Pancreas (tissue), 10 donors: ENCODE data around the gene TTC9B. TPM values are rescaled to one million over a fixed set of nuclear protein-coding genes. Genes with fewer than 3 reads are reported as not detected.

Source experiments
- ATAC-seq, 4 donors: fragments of 200-7000 bp; cut with Tn5 transposase; one replicate each; pipeline versions ENCODE4 v1.8.0 to v1.9.1; 2020; ENCODE audit warnings: mild to moderate bottlenecking in 4 of 4, moderate library complexity in 4 of 4
- DNase-seq, 6 donors: peaks; one replicate each; pipeline ENCODE4 v3.0.0-alpha.2; 2020
- FAIRE-seq: peaks from 2 replicates; lab custom pipeline; 2012; peaks lifted over from hg19 to GRCh38; lab: Jason Lieb, UNC
- H3K27ac ChIP-seq, 4 donors: fragments of 200-600 bp; sonication (generic); 1 replicate in 3 of 4; 2 replicates in 1 of 4; pipeline versions ENCODE4 v1.5.0 to v1.8.0; 2020
- H3K27me3 ChIP-seq, 4 donors: fragments of 200-600 bp; one replicate each; pipeline ENCODE4 v1.8.0; 2021
- H3K36me3 ChIP-seq, 3 donors: fragments of 200-600 bp; sonication (generic) in 1 of 3; one replicate each; pipeline versions ENCODE4 v1.5.0 to v1.8.0; 2020 to 2021
- H3K4me1 ChIP-seq, 3 donors: fragments of 200-600 bp; one replicate each; pipeline ENCODE4 v1.8.0; 2021
- H3K4me3 ChIP-seq, 4 donors: fragments of 200-600 bp; sonication (generic) in 2 of 4; one replicate each; pipeline versions ENCODE4 v1.5.0 to v1.8.0; 2020 to 2021
- H3K9me3 ChIP-seq, 4 donors: fragments of 200-600 bp; one replicate each; pipeline ENCODE4 v1.8.0; 2021
- WGBS, 2 donors: extraction: QIAGEN DNeasy Blood & Tissue Kit; methylation state at CpG; one replicate each; pipeline ENCODE4 v1.1.7; 2013; 5-methylcytosine and 5-hydroxymethylcytosine counted together
- intact Hi-C, 3 donors: fragments of 100-400 bp; cut with DNase I; formaldehyde crosslinking; loops; one replicate each; pipeline versions ENCODE4 v1.11.1 to v1.14.2; 2022
- polyA plus RNA-seq, 2 donors: library from polyadenylated mRNA; stranded (reverse); fragments of 200-250 nt; gene quantifications; one replicate each; pipeline ENCODE4 v1.2.3, GENCODE V29; 2013
- total RNA-seq, 6 donors: library from RNA; stranded (reverse); fragmentation: NEBNext Ultra II Directional in 4 of 6; extraction: Animal tissue kit (Norgen Biotek cat#: 25700) in 4 of 6; gene quantifications; one replicate each; pipeline versions ENCODE4 v1.2.1 to v1.2.4, GENCODE V29; 2021 to 2023
- TF ChIP-seq, protein P1 (sequence below), 4 donors: fragments of 200-600 bp; sonication (generic) in 3 of 4; IDR thresholded peaks; one replicate each; pipeline versions ENCODE4 v1.5.0 to v1.8.0; 2021; ENCODE audit warnings: antibody characterized with exemption in 4 of 4
- donor health status: healthy with polysubstance abuse.
- donor health status: DM: no; HTN: no; CAD: no; lungs with moderate emphysema.
- donor health status: DM: no; HTN: no; CAD: no.
- donor health status: control.
- donor health status: control.
- donor health status: Bipolar disorder and iron deficiency.
- donor health status: DM: yes; HTN: yes; CAD: no.
- donor health status: DM: no; HTN: no; CAD: no.
- donor health status: DM: no; HTN: no; CAD: no.
- donor health status: DM: yes; HTN: yes; CAD: no.

TTC9B gene
- total and polyA plus RNA-seq, 8 donors = 0.05 TPM; not detected in 7

DNA sequence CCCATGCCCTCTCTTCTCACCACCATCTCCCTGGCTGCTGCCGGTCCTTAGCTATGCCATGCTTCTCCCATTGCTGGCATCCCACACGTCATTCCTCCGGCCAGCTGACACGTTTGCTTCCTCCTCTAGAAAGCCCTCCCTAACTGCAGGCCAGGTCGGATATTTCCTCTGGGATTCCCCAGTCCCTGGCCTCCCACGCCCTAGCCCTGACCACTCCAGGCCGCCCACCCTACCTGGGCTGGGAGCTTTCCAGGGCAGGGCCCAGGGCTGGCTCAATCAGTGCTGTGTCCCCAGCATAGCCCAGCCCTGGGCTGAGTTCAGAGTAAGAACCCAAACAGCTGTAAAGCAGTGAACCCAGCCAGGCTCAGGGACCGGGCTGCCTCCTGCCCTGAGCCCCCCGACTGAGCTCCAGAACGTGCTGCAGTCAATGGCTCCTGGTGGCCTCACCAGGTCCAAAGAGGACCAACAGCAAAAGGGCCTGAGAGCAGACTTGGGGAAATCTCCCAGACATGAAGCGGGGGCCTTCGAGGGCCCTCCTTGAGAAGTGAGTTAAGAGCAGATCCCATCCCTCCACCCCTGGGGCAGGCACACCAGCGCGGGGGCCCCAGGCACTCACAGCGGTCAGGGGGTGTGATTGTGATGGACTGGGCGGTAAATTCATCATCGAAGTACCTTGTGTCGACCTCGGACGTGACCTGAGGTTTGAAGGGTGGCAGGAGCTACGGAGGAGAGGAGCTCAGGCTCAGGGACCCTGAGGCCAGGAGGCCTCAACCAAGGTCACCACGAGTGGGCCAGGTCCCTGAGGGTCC, 16.4 kb upstream of the TTC9B start:
- no peak for DNase-seq
- H3K36me3 ChIP-seq = peaks cover 0 to 61% (median 32%) of the 10 kb centered on the region in 3 donors

DNA sequence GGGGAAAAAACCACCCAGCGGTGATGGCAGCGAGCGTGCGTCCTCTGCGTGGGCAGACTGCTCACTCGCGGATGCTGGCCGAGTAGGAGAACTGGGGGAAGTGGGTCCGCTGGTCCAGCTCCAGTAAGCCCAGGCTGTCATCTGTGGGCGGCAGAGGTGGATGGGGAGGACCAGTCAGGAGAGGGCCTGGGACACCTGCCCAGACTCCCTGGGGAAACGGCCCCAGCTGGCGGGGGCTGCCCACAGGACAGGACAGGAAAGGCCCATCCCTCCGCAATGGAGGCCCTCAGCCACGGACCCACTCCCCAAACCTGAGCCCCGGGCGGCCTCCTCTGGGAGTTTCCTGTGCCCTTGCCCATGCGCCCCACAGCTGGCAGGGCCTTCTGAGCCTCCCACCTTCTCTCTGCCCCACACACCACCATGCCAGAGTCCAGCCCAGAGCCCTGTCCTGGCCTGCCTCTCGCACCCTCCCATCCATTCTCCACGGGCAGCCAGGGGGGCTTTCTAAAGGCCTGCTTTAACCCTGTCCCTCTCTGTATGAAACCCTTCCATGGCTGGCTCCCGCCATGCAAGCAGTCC, 15.7 kb upstream of the TTC9B start:
- Histone ChIP-seq H3K27me3 (no peaks in the 10 kb centered on the region), H3K4me1 (no peaks in the 10 kb centered on the region), H3K27ac (no peak overlapping the region), H3K36me3 (peaks cover 0 to 54% (median 27%) of the 10 kb centered on the region in 3 donors), H3K9me3 (no peaks in the 10 kb centered on the region), H3K4me3 (no peak overlapping the region)
- no peak for DNase-seq
- TF ChIP-seq, protein P1, sequence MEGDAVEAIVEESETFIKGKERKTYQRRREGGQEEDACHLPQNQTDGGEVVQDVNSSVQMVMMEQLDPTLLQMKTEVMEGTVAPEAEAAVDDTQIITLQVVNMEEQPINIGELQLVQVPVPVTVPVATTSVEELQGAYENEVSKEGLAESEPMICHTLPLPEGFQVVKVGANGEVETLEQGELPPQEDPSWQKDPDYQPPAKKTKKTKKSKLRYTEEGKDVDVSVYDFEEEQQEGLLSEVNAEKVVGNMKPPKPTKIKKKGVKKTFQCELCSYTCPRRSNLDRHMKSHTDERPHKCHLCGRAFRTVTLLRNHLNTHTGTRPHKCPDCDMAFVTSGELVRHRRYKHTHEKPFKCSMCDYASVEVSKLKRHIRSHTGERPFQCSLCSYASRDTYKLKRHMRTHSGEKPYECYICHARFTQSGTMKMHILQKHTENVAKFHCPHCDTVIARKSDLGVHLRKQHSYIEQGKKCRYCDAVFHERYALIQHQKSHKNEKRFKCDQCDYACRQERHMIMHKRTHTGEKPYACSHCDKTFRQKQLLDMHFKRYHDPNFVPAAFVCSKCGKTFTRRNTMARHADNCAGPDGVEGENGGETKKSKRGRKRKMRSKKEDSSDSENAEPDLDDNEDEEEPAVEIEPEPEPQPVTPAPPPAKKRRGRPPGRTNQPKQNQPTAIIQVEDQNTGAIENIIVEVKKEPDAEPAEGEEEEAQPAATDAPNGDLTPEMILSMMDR (IDR thresholded peaks at IDR 0.05) = no peak
- no peak for FAIRE-seq
- WGBS, 2 donors = 93 to 95% methylated on average over 19 to 20 of the region's 20 CpGs
- ATAC-seq = no peak
- intact Hi-C loops = no loop called here

More for the DNA sequence above, 16.4 kb upstream of the TTC9B start:
- Histone ChIP-seq H3K27ac (no peak overlapping the region), H3K9me3 (no peaks in the 10 kb centered on the region), H3K4me1 (no peaks in the 10 kb centered on the region), H3K27me3 (no peaks in the 10 kb centered on the region), H3K4me3 (no peak overlapping the region)
- 87 to 88% methylated on average over 22 of the region's 22 CpGs for WGBS, 2 donors
- no peak for ATAC-seq
- FAIRE-seq = no peak
- TF ChIP-seq, protein P1 (IDR thresholded peaks at IDR 0.05) = no peak
- intact Hi-C loops = no loop called here

DNA sequence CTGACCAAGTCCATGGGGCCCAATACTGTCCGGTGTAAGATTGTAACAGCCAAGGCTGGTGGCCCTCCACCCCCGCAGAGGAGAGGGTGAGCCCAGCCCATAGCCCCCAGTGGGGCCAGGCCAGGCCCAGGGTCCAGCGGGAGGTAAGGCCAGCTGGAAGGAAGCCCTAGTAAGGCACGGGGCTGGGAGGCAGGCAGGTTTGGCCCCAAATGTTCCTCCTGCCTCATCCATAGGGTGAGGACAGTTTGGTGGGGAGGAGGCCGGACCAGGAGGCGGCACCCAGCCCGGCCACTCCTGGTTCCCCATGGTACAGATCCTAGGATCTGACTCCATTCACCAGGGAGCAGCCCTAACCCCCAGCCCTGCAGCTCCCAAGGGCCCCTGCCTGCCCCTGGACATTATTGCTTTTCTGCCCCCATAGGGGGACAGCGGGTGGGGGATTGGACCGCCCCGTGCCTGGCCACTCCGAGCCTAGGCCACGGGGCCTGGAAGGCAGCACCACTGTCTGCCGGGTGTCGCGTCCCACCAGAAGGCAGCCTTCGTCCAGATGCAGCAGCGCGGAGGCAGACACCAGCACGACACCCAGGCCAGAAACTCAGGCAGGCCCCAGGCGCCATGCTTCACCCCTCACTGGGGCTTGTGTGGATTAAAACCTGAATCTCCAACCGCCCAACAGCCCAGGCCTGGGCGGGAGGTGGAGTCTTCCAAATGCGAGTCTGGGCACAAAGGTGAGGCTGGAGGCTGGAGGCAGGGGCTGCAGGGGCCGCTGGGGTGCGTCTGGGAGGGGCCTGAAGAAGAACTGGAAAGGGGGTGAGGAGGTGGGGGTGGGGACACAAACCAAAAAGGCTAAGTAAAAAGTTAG, 15.0 kb upstream of the TTC9B start:
- no peak overlapping the region for H3K4me3 ChIP-seq
- 94 to 96% methylated on average over 24 to 25 of the region's 25 CpGs for WGBS, 2 donors
- FAIRE-seq (no peak), DNase-seq (no peak), ATAC-seq (peak in 1 of 4 donors; percentile 3)
- intact Hi-C loops = no loop called here
- H3K4me1 ChIP-seq = no peaks in the 10 kb centered on the region
- no peaks in the 10 kb centered on the region for H3K9me3 ChIP-seq
- H3K27ac ChIP-seq = no peak overlapping the region
- peaks cover 0 to 46% (median 26%) of the 10 kb centered on the region in 3 donors for H3K36me3 ChIP-seq
- TF ChIP-seq, protein P1 (IDR thresholded peaks at IDR 0.05) = no peak
- H3K27me3 ChIP-seq = no peaks in the 10 kb centered on the region

DNA sequence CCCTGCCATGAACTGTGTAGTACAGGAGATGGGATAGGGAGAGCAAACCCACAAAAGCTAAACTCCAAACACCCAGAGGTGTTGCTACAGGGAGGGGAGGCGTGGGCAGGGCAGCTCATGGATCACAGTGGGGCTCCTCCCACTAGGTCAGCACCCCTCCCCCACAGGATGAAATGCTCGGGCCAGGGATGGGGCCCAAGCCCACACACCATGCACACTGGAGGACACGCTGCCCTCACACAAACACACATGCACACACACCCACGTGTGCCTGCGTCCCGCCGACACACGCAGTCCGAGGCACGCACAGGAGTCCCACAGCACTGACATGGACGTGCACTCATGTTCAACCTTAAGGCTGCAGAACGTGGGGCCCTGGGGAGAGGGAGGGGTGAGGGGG, 14.3 kb upstream of the TTC9B start:
- Histone ChIP-seq H3K4me3 (no peak overlapping the region), H3K27ac (no peak overlapping the region), H3K36me3 (peaks cover 0 to 39% (median 23%) of the 10 kb centered on the region in 3 donors), H3K27me3 (no peaks in the 10 kb centered on the region), H3K9me3 (no peaks in the 10 kb centered on the region), H3K4me1 (no peaks in the 10 kb centered on the region)
- DNase-seq (no peak), ATAC-seq (peak in 1 of 4 donors; percentile 14), FAIRE-seq (no peak)
- TF ChIP-seq, protein P1 (IDR thresholded peaks at IDR 0.05) = no peak
- WGBS, 2 donors = 83 to 89% methylated on average over 11 to 12 of the region's 12 CpGs
- intact Hi-C loops = no loop called here
